Measurements from ENCODE around the gene ZNF609.

ZNF609 gene

GRCh38 chr15:64459066-64459781, 1.2 kb upstream of the ZNF609 start:
- H3K9me3 ChIP-seq (ENCODE audit: insufficient read depth, low read length): no peaks in the 10 kb centered on the region
- no peaks in the 10 kb centered on the region for H3K27me3 ChIP-seq (ENCODE audit: insufficient read depth, insufficient read length)
- H3K4me1 ChIP-seq (ENCODE audit: insufficient read depth, insufficient read length): no peaks in the 10 kb centered on the region
- H3K9ac ChIP-seq (ENCODE audit: insufficient read length, low read depth): no peak overlapping the region
- no peak for DNase-seq (ENCODE audit: low read depth, low spot score)
- TF ChIP-seq YY1 (IDR thresholded peaks at IDR 0.05; ENCODE audit: insufficient read depth, insufficient read length): no peak
- TF ChIP-seq SUZ12 (IDR thresholded peaks at IDR 0.05; ENCODE audit: extremely low read depth, insufficient read depth, insufficient read length): no peak
- TF ChIP-seq ZNF274 (IDR thresholded peaks at IDR 0.05; ENCODE audit: low read depth, low read length): no peak
- no peak overlapping the region for H3K4me3 ChIP-seq (ENCODE audit: insufficient read length, low read depth)
- peaks cover 17% of the 10 kb centered on the region for H3K36me3 ChIP-seq (ENCODE audit: insufficient read depth, insufficient read length, low read length)

GRCh38 chr15:64460724-64461720, 644 bp downstream of the ZNF609 start:
- Histone ChIP-seq H3K27me3 (ENCODE audit: insufficient read depth, insufficient read length) (no peaks in the 10 kb centered on the region), H3K4me3 (ENCODE audit: insufficient read length, low read depth) (peak overlapping the region; percentile 79), H3K36me3 (ENCODE audit: insufficient read depth, insufficient read length, low read length) (peaks cover 7% of the 10 kb centered on the region), H3K9ac (ENCODE audit: insufficient read length, low read depth) (peak overlapping the region; percentile 78), H3K9me3 (ENCODE audit: insufficient read depth, low read length) (no peaks in the 10 kb centered on the region), H3K4me1 (ENCODE audit: insufficient read depth, insufficient read length) (no peaks in the 10 kb centered on the region)
- no peak for DNase-seq (ENCODE audit: low read depth, low spot score)
- no peak for TF ChIP-seq SUZ12 (IDR thresholded peaks at IDR 0.05; ENCODE audit: extremely low read depth, insufficient read depth, insufficient read length)

- Histone ChIP-seq H3K27me3 (ENCODE audit: insufficient read depth, insufficient read length) (no peaks in the 10 kb centered on the region), H3K4me3 (ENCODE audit: insufficient read length, low read depth) (peak overlapping the region; percentile 79), H3K4me1 (ENCODE audit: insufficient read depth, insufficient read length) (no peaks in the 10 kb centered on the region), H3K9ac (ENCODE audit: insufficient read length, low read depth) (peak overlapping the region; percentile 78), H3K36me3 (ENCODE audit: insufficient read depth, insufficient read length, low read length) (peaks cover 7% of the 10 kb centered on the region), H3K9me3 (ENCODE audit: insufficient read depth, low read length) (no peaks in the 10 kb centered on the region)
- TF ChIP-seq YY1 (IDR thresholded peaks at IDR 0.05; ENCODE audit: insufficient read depth, insufficient read length) (no peak), ZNF274 (IDR thresholded peaks at IDR 0.05; ENCODE audit: low read depth, low read length) (no peak), SUZ12 (IDR thresholded peaks at IDR 0.05; ENCODE audit: extremely low read depth, insufficient read depth, insufficient read length) (no peak)
- no peak for DNase-seq (ENCODE audit: low read depth, low spot score)
Observed at GRCh38 chr15:64461721-64462162, 1.4 kb downstream of the ZNF609 start.

- Histone ChIP-seq H3K27me3 (ENCODE audit: insufficient read depth, insufficient read length) (no peaks in the 10 kb centered on the region), H3K9ac (ENCODE audit: insufficient read length, low read depth) (no peak overlapping the region), H3K9me3 (ENCODE audit: insufficient read depth, low read length) (no peaks in the 10 kb centered on the region), H3K4me3 (ENCODE audit: insufficient read length, low read depth) (no peak overlapping the region), H3K36me3 (ENCODE audit: insufficient read depth, insufficient read length, low read length) (peaks cover 8% of the 10 kb centered on the region), H3K4me1 (ENCODE audit: insufficient read depth, insufficient read length) (no peaks in the 10 kb centered on the region)
- no peak for TF ChIP-seq ZNF274 (IDR thresholded peaks at IDR 0.05; ENCODE audit: low read depth, low read length)
- no peak for TF ChIP-seq SUZ12 (IDR thresholded peaks at IDR 0.05; ENCODE audit: extremely low read depth, insufficient read depth, insufficient read length)
- TF ChIP-seq YY1 (IDR thresholded peaks at IDR 0.05; ENCODE audit: insufficient read depth, insufficient read length): no peak
- no peak for DNase-seq (ENCODE audit: low read depth, low spot score)
Observed at GRCh38 chr15:64462492-64462891, 2.1 kb downstream of the ZNF609 start.

GRCh38 chr15:64464276-64465005, 4.1 kb downstream of the ZNF609 start:
- peaks cover 20% of the 10 kb centered on the region for H3K36me3 ChIP-seq (ENCODE audit: insufficient read depth, insufficient read length, low read length)
- H3K27me3 ChIP-seq (ENCODE audit: insufficient read depth, insufficient read length): no peaks in the 10 kb centered on the region
- no peak for DNase-seq (ENCODE audit: low read depth, low spot score)
- no peak for TF ChIP-seq YY1 (IDR thresholded peaks at IDR 0.05; ENCODE audit: insufficient read depth, insufficient read length)
- no peak for TF ChIP-seq SUZ12 (IDR thresholded peaks at IDR 0.05; ENCODE audit: extremely low read depth, insufficient read depth, insufficient read length)
- no peak for TF ChIP-seq ZNF274 (IDR thresholded peaks at IDR 0.05; ENCODE audit: low read depth, low read length)
- no peaks in the 10 kb centered on the region for H3K4me1 ChIP-seq (ENCODE audit: insufficient read depth, insufficient read length)
- H3K9me3 ChIP-seq (ENCODE audit: insufficient read depth, low read length): no peaks in the 10 kb centered on the region
- no peak overlapping the region for H3K9ac ChIP-seq (ENCODE audit: insufficient read length, low read depth)
- no peak overlapping the region for H3K4me3 ChIP-seq (ENCODE audit: insufficient read length, low read depth)

GRCh38 chr15:64466408-64467141, 6.2 kb downstream of the ZNF609 start:
- no peak for DNase-seq (ENCODE audit: low read depth, low spot score)
- Histone ChIP-seq H3K36me3 (ENCODE audit: insufficient read depth, insufficient read length, low read length) (peaks cover 30% of the 10 kb centered on the region), H3K9me3 (ENCODE audit: insufficient read depth, low read length) (no peaks in the 10 kb centered on the region), H3K9ac (ENCODE audit: insufficient read length, low read depth) (no peak overlapping the region), H3K27me3 (ENCODE audit: insufficient read depth, insufficient read length) (no peaks in the 10 kb centered on the region), H3K4me1 (ENCODE audit: insufficient read depth, insufficient read length) (no peaks in the 10 kb centered on the region), H3K4me3 (ENCODE audit: insufficient read length, low read depth) (no peak overlapping the region)
- TF ChIP-seq SUZ12 (IDR thresholded peaks at IDR 0.05; ENCODE audit: extremely low read depth, insufficient read depth, insufficient read length) (no peak), YY1 (IDR thresholded peaks at IDR 0.05; ENCODE audit: insufficient read depth, insufficient read length) (no peak), ZNF274 (IDR thresholded peaks at IDR 0.05; ENCODE audit: low read depth, low read length) (no peak)
